Activated naive CD4-positive, alpha-beta T cell treated with anti-CD3 and anti-CD28 coated beads, Interleukin-2, amount 50 U/mL, for 16 hours (primary cell): Measurements from ENCODE around the gene AVP.

Source experiments
- DNase-seq: peaks from one replicate; pipeline ENCODE4 v3.0.0-alpha.2; 2020

AVP gene

GRCh38 chr20:3047486-3048419, 36.8 kb downstream of the AVP start:
- DNase-seq = no peak

DNA sequence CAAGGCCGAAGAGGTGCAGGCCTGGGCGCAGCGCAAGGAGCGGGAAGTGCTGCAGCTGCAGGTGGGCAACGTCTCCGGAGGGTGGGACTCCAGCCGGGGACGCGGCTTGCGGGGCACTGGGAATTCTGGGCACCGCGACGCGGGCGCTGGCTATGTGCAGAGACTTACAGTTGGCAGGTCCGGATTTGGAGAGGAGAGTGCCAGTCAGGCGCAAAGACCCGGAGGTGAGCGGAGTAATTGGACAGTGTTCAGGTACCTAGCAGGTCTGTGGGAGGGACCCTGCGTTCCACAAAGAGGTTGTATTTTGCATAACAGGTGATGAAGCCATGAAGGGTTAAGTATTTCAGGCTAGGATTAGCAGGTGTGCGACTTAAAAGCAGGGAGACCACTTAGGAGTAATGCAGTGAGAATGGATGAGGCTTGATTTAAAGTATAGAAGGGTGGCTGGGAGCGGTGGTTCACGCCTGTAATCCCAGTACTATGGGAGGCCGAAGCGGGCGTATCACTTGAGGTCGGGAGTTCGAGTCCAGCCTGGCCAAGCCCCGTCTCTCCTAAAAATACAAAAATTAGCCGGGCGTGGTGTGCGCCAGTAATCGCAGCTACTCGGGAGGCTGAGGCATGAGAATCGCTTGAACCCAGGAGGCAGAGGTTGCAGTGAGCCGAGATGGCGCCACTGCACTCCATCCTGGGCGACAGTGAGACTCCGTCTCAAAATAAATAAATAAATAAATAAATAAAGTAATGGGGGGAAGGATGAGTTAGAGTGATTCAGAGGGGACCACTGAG, 37.7 kb downstream of the AVP start:
- peak; percentile 19 for DNase-seq

- peak; percentile 84 for DNase-seq
These were observed 38.5 kb downstream of the AVP start, which contains the start of gene MRPS26 for GRCh38 chr20:3045816-3046676. TSS of gene MRPS26 (plus strand) at chr20:3046052. CDS start at chr20:3046069, 17 bp downstream.

GRCh38 chr20:3045042-3045815, 39.3 kb downstream of the AVP start:
- DNase-seq = peak; percentile 48

DNA sequence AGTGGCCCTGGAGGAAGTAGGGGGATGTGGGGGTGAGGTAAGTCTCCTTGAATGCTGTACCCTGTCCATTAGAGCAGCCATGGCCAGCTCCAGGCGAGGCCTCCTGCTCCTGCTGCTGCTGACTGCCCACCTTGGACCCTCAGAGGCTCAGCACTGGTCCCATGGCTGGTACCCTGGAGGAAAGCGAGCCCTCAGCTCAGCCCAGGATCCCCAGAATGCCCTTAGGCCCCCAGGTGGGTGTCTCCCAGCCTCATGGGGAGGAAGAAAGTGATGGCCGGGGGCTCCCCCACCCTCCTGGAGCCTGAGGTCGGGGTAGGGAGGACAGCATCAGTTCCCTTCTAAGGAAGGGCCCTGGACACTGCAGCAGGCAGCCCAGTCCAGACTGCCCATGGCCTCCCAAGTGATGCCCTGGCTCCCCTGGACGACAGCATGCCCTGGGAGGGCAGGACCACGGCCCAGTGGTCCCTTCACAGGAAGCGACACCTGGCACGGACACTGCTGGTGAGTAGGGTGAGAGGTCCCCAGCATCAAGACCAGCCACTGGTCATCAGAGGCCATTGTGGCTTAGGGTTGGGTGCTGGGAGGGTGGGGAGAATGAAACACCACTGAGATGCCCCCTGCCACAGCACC, 40.1 kb downstream of the AVP start:
- DNase-seq = no peak

DNA sequence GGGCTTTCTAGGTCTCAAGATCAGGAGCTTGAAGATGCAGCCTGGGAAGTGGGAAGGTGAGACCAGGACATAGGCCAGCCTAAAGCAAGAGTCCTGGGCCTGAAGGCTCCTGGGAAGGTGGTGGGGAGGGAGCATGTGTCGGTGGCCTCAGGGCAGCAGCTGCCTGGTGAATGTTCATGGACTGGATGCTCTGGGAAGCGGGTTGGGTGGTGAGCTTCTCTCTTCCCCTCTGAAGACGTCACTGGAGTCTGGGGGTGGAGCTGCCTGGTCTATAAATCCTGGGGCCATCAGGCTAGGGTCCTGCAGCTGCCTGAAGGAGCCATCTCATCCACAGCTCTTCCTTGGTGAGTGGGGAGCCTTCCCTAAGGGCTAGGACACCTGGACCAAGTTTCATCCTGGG, 41.2 kb downstream of the AVP start, which contains the start of gene GNRH2:
Gene GNRH2 (plus strand): TSS at position 301 of the 400 bp plus-strand sequence. CDS start 793 bp downstream, outside the sequence.
- no peak for DNase-seq

GRCh38 chr20:3042625-3043024, 41.9 kb downstream of the AVP start:
- no peak for DNase-seq

DNA sequence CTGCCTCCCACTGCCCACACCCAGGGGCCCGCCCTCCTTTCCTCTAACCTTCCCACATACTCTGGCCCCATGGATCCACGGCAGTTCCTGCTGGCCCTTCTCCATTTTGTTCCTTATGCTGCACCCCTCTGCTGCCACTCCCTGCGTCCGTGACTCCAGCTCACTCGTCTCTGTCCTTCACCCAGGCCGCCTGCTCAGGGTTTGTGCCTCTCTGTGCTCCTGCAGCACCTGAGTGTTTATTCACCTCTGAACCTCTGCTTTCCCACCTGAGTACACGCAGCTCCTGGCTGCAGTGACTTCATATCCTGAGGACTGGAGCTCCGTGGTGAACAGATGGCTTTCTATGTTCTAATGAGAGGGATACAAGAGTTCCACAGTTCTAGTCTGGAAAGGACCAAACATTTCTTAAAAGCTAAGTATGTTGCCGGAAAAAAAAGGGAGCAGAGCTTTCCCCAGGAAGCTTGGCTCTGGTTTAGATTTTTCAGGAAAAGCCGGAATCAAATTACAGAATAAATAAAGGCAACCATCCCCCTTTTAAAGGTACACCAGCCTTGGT, 42.6 kb downstream of the AVP start:
- no peak for DNase-seq

DNA sequence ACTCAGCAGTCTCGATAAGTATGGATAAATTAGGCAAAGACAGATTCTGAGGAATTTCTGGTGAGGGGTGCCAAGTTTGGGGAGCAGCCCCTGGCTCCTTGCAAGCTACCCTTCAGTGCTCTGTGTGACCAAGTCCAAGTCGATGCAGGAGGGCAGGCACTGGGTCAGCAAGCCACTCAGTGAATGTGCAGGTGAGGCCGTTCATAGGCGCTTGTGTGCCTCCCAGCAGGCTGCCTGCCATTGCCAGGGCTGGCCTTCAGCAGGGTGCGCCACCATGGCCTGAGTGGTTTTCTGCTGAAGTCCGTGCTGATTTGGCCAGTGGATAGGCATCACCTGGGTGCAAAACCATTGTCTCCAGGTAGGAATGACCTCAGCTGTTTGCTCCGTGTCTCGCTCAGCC, 44.4 kb downstream of the AVP start:
- DNase-seq = no peak

- DNase-seq = no peak
These were observed 45.1 kb downstream of the AVP start for GRCh38 chr20:3039426-3039825.

DNA sequence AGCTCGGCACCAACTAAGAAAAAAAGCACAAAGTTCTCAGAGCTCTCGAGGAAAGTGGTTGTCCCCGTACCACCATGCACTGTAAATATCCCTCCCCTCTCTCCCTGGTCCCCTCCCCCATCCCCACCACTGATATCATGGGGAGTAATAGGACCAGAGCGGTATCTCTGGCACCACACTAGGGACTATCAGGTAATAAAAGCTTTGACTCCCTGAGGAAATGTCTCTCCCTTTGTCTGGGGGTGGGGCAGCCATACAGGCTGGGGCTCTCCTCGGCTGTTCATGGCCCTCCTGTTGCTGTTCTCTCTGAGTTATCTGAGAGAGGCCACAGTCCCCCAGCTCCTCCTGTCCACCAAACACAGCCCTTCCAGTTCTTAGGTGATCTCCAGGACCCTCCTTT, 46.1 kb downstream of the AVP start:
- DNase-seq = no peak

DNA sequence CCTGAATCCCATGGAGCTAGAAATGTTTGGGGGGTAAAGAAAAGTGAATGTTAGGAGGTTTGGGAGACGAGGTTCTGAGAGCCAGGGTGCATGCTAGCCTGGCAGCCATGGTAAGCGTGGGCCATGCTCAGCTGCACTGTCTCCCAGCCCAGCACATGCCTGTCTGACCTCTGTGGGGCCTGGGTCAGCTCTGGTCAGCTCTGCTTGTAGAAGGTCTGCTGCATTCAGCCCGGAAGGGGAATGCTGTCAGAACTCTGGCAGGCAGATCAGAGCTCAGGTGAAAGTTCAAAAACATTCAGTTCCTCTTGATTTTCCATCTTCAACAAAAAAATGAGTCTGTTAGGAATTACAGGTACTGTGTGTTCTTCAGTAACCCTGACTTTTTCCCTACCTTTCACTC, 46.9 kb downstream of the AVP start:
- DNase-seq = no peak

DNA sequence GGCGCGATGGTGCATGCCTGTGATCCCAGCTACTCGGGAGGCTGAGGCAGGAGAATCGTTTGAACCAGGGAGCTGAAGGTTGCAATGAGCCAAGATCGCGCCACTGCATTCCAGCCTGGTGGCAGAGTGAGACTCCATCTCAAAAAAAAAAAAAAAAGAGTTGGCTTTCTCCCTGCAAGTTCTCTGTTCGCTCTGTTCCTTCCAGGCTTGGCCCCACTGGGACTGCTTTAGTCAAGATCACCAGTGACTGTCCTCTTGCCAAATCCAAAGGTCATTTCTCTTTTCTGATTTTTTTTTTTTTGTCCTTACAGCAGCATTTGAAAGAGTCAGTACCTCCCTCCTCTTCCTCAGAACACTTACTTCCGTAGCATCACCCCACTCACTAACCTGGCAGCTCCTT, 51.9 kb downstream of the AVP start:
- no peak for DNase-seq
